ENCODE data around the gene PLXNA2. TPM values are rescaled to one million over a fixed set of nuclear protein-coding genes. Genes with fewer than 3 reads are reported as not detected.

PLXNA2 gene
- total RNA-seq, 1 donor from 2014 or later: 0.82 TPM

- DNase-seq (no peak), ATAC-seq (ENCODE audit: low read depth) (no peak)
- ChIA-PET CTCF (no interaction called here), POLR2A (no interaction called here)
- Mint-ChIP-seq H3K4me3 (no peak overlapping the region), H3K4me1 (no peaks in the 10 kb centered on the region), H3K36me3 (ENCODE audit: low read depth) (no peaks in the 10 kb centered on the region), H3K27ac (no peak overlapping the region), H3K27me3 (peaks cover 3% of the 10 kb centered on the region), H3K9me3 (no peaks in the 10 kb centered on the region)
- intact Hi-C loops (cut with micrococcal nuclease): no loop called here
- TF ChIP-seq CTCF (IDR thresholded peaks at IDR 0.05): no peak
These were observed 178.3 kb downstream of the PLXNA2 start for GRCh38 chr1:208065862-208066261.

DNA sequence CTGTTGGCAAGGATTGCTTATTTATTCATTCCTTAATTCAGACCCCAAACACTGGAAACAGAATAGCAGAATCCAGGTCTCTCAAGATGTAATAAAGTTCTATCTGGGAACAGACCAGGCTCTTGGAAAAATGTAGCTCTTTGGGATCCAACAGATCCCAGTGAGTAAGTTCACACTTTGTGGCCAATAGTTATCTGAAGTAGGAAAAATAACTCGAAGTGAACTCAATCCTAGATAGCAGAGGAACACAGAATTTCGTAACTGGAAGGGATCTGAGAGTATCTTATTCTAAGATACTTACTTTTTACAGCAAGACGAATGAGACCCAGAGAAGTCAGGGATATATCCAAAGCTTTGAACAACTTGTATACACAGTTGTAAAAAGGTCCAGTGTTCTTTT is 182.6 kb downstream of the PLXNA2 start:
- H3K27me3 Mint-ChIP-seq: peaks cover 6% of the 10 kb centered on the region
- no peaks in the 10 kb centered on the region for H3K4me1 Mint-ChIP-seq
- no peaks in the 10 kb centered on the region for H3K9me3 Mint-ChIP-seq
- no peak overlapping the region for H3K4me3 Mint-ChIP-seq
- ChIA-PET CTCF (no interaction called here), POLR2A (no interaction called here)
- DNase-seq (no peak), ATAC-seq (ENCODE audit: low read depth) (no peak)
- intact Hi-C loops (cut with micrococcal nuclease): no loop called here
- no peaks in the 10 kb centered on the region for H3K36me3 Mint-ChIP-seq (ENCODE audit: low read depth)
- no peak overlapping the region for H3K27ac Mint-ChIP-seq
- TF ChIP-seq CTCF (IDR thresholded peaks at IDR 0.05): no peak

DNA sequence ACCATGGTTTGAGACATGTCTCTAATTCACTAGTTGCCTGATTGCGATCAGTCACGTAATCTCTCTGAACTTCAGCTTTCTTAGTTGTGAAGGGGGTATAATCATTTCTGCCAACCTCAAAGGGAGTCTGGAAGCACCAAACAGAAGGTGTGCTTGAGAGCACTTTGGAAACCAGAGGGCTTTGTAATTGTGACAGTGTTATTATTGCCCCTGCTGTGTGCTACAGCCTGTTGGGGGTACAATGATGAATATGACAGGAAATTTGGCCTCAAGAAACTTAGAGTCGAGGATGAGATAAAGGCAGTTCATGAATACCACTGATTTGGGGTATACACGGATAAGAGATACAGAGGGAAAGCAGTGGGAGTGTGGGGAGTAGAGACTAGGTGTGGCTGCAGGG is 183.1 kb downstream of the PLXNA2 start:
- ChIA-PET CTCF (no interaction called here), POLR2A (no interaction called here)
- Mint-ChIP-seq H3K36me3 (ENCODE audit: low read depth) (no peaks in the 10 kb centered on the region), H3K27me3 (peaks cover 6% of the 10 kb centered on the region), H3K9me3 (no peaks in the 10 kb centered on the region), H3K4me1 (no peaks in the 10 kb centered on the region), H3K27ac (no peak overlapping the region), H3K4me3 (no peak overlapping the region)
- no peak for TF ChIP-seq CTCF (IDR thresholded peaks at IDR 0.05)
- DNase-seq (no peak), ATAC-seq (ENCODE audit: low read depth) (no peak)
- intact Hi-C loops (cut with micrococcal nuclease): no loop called here

GRCh38 chr1:208060215-208060869 is 183.8 kb downstream of the PLXNA2 start:
- POLR2A ChIA-PET: no interaction called here
- H3K27me3 Mint-ChIP-seq: peaks cover 6% of the 10 kb centered on the region
- H3K27ac Mint-ChIP-seq: no peak overlapping the region
- ATAC-seq (ENCODE audit: low read depth): no peak
- no peaks in the 10 kb centered on the region for H3K4me1 Mint-ChIP-seq
- H3K9me3 Mint-ChIP-seq: no peaks in the 10 kb centered on the region
- H3K4me3 Mint-ChIP-seq: no peak overlapping the region
- TF ChIP-seq CTCF (IDR thresholded peaks at IDR 0.05): no peak
- intact Hi-C loops (cut with micrococcal nuclease): no loop called here
- no peaks in the 10 kb centered on the region for H3K36me3 Mint-ChIP-seq (ENCODE audit: low read depth)
- no peak for DNase-seq
- CTCF ChIA-PET: no interaction called here

- no peaks in the 10 kb centered on the region for H3K4me1 Mint-ChIP-seq
- H3K27me3 Mint-ChIP-seq: peaks cover 6% of the 10 kb centered on the region
- H3K27ac Mint-ChIP-seq: no peak overlapping the region
- no peak overlapping the region for H3K4me3 Mint-ChIP-seq
- ChIA-PET POLR2A (no interaction called here), CTCF (no interaction called here)
- intact Hi-C loops (cut with micrococcal nuclease): no loop called here
- ATAC-seq (ENCODE audit: low read depth): no peak
- no peaks in the 10 kb centered on the region for H3K9me3 Mint-ChIP-seq
- no peak for DNase-seq
- no peak for TF ChIP-seq CTCF (IDR thresholded peaks at IDR 0.05)
- H3K36me3 Mint-ChIP-seq (ENCODE audit: low read depth): no peaks in the 10 kb centered on the region
These were observed 184.7 kb downstream of the PLXNA2 start for GRCh38 chr1:208059409-208060001.

Data from activated B cell treated with CpG ODN at 0.5 μM for 24 hours (primary cell).